ENCODE data around the gene ZNF232.
"Not testable (repeated sequence)": the region's sequence is repeated elsewhere in the genome, so short reads cannot be mapped to it uniquely, and the experiment has no call there.

Gene ZNF232

GRCh38 chr17:5129770-5130169 is 18.1 kb upstream of the ZNF232 start:
- not testable (repeated sequence) for DNase-seq (ENCODE audit: low spot score)

DNA sequence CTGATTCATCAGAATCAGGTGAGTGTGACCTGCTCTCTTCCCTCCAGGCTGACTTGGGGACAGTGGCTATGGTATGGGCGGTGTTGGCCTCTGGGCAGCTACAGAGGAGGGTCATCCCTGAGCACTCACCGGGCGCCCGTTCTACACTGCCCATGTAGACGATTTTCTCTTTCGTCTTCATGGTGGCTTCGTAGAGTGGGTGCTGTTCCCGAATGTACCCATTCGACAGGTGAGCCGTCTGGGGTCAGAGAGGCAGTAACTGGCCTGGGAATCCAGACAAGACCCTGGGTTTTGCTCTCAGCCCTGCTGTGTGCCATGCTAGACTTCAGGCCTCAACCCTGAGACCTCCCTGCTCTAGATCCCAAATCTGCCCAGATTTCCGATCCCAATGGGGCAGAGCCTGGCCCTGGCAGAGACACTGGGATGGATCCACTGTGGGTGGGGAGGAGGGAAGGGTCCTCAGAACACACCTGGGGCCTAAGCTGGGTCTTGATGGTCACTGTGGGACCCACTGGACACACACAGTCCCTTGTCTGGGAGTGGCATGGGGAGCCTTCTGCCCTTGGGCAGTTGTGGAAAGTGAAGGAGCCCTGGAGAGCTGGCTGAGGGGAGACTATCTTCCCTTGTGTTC is 17.3 kb upstream of the ZNF232 start:
- DNase-seq (ENCODE audit: low spot score), result no peak

DNA sequence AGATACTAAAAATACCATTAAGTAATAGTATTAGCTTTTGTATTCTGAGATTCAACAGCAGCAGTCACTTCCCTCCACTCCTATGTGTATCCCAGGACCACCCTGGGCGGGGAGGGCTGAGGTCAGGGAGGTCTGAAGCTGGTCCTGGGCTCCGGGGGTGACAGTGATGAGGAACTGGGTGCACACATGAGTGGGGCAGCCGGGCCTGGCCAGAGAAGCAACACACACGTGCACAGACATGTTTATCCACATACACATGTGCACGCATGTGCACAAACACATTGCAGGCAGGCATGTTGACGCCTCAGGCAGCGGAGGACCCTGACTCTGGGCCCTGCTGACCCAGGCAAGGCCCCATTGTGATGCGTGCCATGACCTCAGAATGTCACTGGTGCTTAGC is 16.7 kb upstream of the ZNF232 start:
- DNase-seq (ENCODE audit: low spot score), result not testable (repeated sequence)

DNA sequence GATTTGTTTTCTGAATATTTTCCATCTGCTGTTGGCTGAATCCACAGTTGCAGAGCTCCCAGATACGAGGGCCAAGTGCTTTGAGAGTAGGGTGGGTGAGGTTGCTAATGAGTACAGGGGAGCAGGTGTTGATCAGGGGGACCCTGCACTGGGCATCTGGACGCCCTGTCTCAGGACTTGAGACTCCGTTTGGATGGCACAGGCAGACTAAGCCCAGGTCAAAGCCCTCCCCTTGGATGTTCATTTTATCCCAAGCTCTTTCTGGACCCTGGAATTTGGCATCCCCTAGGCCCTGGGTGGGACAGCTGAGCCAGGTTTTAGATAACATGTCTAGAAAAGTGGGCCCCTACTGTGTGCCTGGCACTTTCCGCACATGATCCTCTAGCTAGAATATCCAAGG is 16.2 kb upstream of the ZNF232 start:
- DNase-seq (ENCODE audit: low spot score), result no peak

DNA sequence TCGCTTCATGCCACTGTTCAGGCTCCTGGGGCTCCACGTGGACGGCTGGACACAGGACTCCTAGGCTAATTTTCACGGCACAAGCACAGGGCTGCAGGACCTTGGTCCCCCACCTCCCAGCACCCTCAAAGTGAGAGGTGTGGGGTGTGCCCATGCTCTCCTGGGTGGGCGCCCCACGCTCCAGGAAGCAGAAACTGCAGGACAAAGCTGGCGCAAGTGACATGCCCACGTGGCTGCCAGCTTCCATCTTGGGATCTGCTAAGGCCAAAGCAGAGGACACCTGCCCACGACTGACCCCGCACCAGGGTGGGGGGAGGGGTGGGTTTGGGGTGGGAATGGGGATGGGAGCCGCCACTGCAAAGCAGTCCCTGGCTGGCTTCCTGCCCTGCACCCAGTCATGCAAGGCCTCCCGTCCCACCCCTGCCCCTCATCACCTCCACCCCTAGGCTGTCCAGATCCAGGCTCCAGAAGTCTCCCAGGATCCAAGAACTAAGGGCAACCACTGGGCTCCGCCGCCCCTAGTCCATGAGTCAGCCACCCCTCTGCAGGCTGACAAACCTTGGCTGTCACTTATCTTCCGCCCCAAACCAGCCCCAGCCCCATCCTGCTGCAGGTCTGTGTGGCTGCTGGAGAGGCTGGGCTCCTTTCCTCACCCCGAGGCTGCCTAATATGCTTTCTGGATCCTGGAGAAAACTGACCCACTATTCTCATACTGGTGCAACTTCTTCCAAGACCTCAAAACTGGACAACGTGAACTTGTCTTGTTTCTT is 15.2 kb upstream of the ZNF232 start:
- DNase-seq (ENCODE audit: low spot score), result no peak

DNA sequence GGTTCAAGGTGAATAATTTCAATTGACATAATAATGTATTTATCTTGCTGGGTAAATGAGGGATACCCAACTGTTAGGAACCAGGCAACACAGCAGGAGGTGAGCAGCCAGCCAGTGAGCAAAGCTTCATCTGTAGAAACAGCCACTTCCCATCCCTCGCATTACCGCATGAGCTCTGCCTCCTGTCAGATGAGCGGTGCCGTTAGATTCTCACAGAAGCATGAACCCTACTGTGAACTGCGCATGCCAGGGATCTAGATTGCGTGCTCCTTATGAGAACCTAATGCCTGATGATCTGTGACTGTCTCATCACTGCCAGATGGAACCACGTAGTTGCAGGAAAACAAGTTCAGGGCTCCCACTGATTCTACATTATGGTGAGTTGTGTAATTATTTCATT is 13.2 kb upstream of the ZNF232 start:
- DNase-seq (ENCODE audit: low spot score), result not testable (repeated sequence)

GRCh38 chr17:5124125-5124760 is 12.6 kb upstream of the ZNF232 start:
- DNase-seq (ENCODE audit: low spot score), result not testable (repeated sequence)

DNA sequence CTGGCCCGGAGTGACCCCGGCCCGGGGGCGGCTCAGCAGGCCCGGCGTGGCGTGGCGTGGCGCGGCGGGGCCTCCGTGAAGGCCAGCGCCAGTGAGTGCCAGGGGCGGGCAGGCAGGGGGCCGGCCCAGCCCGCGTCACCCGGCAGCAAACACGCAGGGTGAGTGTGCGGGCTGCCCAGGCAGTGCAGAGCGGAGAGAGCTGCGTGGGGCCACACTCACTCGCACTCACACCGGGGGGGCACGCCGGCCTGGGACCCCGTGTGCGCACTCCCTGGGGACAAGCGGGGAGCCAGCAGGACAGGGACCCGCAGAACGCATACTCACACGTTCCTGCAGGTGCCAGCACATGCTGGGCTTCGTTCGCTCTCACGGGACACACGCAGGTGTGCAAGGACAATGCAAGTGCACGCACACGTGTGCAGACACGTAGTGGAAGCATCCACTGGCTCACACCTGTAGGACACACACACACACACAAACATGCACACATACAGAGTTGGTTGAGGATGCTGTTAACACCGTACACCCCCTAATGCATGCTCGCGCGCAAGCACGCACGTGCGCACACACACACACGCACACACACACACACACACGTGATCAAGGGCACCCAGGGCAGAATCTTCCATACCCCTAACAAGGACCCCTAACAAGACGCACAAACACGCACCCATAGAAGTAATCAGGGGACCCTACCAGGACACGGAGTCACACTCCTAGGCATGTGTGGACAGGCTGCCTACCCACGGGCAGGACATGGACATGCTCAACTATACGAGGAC is 11.9 kb upstream of the ZNF232 start:
- no peak for DNase-seq (ENCODE audit: low spot score)

GRCh38 chr17:5122586-5123342 is 11.1 kb upstream of the ZNF232 start:
- peak; percentile 43 for DNase-seq (ENCODE audit: low spot score)

DNA sequence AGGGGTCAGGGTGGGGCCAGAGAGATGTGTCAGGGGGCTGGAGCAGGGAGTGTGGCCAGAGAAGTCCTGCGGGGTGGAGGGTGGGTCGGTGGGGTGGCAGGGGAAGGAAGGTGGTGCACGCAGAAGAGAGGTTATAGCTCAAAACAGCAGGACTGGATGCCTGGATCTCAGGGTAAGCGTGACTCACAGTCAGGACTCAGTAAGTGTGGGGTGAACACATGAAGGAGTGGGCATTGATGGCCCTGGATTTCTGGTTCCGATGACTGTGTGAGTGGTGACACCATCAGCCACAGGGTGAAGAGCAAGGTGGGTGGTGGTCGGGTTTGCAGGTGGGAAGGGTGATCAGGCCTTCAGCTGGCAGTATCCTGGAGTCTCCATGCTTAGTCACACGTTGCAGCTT is 10.4 kb upstream of the ZNF232 start:
- DNase-seq (ENCODE audit: low spot score), result not testable (repeated sequence)

GRCh38 chr17:5121186-5121841 is 9.6 kb upstream of the ZNF232 start:
- no peak for DNase-seq (ENCODE audit: low spot score)

- not testable (repeated sequence) for DNase-seq (ENCODE audit: low spot score)
Observed at GRCh38 chr17:5120436-5121185, 8.9 kb upstream of the ZNF232 start.

GRCh38 chr17:5120036-5120435 is 8.4 kb upstream of the ZNF232 start:
- no peak for DNase-seq (ENCODE audit: low spot score)

GRCh38 chr17:5118219-5118618 is 6.5 kb upstream of the ZNF232 start:
- DNase-seq (ENCODE audit: low spot score), result no peak

DNA sequence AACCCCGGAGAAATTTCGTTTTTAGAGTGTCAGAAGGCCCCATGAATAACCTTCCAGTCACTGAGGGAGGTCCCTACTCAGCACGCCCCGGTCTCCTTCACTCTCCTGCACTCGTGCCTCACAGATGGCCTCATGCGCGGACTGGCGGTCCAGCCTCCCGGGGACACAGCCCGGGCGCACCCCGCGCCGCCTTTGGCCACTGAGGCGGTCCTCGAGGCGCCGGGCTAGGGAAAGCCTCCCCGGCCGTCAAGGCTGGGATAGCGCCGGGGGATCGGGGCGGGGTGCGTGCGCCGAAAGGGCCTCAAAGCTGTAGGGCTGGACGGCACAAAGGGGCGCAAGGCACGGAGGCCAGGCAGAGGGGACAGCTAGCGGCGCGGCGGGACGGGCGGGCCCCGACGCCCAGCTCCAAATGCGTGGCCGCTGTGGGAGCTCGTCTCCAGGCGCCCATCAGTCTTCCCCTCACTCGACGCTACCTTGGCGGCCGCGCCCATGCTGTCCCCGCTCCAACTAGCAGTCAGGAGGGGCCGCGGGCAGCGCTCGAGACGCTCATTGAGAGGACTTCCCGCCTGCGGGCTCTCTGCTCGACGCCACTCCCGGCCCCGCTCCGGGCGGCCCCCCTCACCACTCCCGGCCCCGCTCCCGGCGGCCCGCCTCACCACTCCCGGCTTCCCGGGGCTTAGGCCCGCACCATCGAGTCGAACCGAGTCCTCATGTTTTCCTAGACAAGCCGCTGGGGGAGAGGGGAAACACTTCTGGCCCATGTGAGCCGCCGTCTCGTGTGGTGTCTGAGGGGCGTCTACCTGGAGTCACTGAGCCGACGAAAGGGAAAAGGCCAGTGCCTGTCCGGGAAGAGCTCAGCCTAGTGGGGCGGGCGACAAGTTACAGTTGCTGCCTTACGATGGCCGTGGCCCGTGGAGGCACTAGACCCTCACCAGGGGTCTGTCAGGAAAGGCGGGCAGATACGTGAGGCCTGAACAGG is 4.3 kb upstream of the ZNF232 start, which contains the start of gene USP6:
Gene USP6, plus strand, starts transcription at position 360 of the 979 bp plus-strand sequence. CDS start 14,336 bp downstream, outside the sequence.
- no peak for DNase-seq (ENCODE audit: low spot score)

- DNase-seq (ENCODE audit: low spot score), result no peak
Observed at GRCh38 chr17:5110816-5111215, 862 bp downstream of the ZNF232 start.

DNA sequence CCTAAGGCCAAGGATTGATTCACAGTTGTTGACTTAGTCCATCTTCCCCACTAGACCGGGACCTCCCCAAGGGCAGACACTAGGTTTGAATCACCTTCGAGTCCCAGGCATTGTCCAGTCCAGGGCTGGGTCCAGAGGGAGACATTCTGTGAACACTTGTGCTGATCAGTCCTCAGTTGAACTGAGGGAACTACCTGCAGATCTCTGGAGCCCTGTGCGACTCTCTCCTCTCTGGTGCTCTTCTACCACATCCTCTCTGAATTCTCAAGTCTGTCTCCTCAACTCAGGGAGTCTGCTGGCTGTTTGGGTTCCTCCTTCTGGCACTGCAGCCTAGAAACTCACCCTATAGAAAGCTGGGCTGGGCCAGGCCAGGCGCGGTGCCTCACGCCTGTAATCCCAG is 10.8 kb downstream of the ZNF232 start:
- DNase-seq (ENCODE audit: low spot score), result no peak

DNA sequence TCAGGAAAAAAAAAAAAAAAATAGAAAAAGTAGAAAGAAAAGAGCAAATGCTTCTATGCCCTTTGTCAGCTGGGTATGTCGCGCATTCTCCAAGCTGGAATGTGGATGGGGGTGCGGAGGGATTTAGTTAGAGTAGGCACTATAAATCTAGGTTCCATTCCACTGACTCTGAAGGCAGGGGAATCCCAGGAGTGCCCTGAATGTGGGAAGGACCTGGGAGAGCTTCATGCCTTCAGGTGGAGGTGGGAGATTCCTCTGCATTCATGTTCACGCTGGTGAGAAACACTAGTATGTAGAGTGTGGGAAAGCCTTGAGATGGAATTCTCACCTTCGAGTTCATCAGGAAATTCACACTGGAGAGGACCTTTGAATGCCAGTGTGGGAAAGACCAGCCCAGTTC is 12.4 kb downstream of the ZNF232 start:
- no peak for DNase-seq (ENCODE audit: low spot score)

Measured in globus pallidus (tissue), 1 donor.